HepG2 (cell line): Measurements from ENCODE around the gene RBBP8NL. TPM values are rescaled to one million over a fixed set of nuclear protein-coding genes. Genes with fewer than 3 reads are reported as not detected.

Experiments used
- CCDC6 ChIP-seq: sonication (generic); formaldehyde crosslinking; IDR thresholded peaks from 2 replicates; pipeline ENCODE4 v1.8.1; 2022; ENCODE audit warnings: mild to moderate bottlenecking, missing genetic modification reagents, moderate library complexity
- GABPB1 ChIP-seq: IDR thresholded peaks from 2 replicates; pipeline ENCODE4 v1.6.1; 2016; ENCODE audit warnings: mild to moderate bottlenecking, missing genetic modification reagents, moderate library complexity, missing compliant biosample characterization
- HOXA9 ChIP-seq: sonication (generic); formaldehyde crosslinking; IDR thresholded peaks from 2 replicates; pipeline ENCODE4 v1.8.1; 2022; ENCODE audit warnings: missing genetic modification reagents, mild to moderate bottlenecking, moderate library complexity, borderline replicate concordance
- MAZ ChIP-seq, 2 experiments: sonication (generic) in 1 of 2; formaldehyde crosslinking in 1 of 2; IDR thresholded peaks; 2 replicates each; pipeline versions ENCODE4 v1.5.0 to v1.6.1; 2012 to 2020; ENCODE audit warnings: low read depth in 2 of 2, mild to moderate bottlenecking in 2 of 2, borderline replicate concordance in 1 of 2, improper control_type of control experiment in 1 of 2, low read length in 1 of 2, missing genetic modification reagents in 1 of 2, moderate library complexity in 1 of 2
- MIER3 ChIP-seq: IDR thresholded peaks from 2 replicates; pipeline ENCODE4 v1.6.1; 2016; ENCODE audit warnings: missing compliant biosample characterization, borderline replicate concordance
- PAWR ChIP-seq: sonication (generic); formaldehyde crosslinking; IDR thresholded peaks from 2 replicates; pipeline ENCODE4 v1.4.0; 2020; ENCODE audit warnings: missing genetic modification reagents, mild to moderate bottlenecking, borderline replicate concordance
- RFXAP ChIP-seq: sonication (generic); formaldehyde crosslinking; IDR thresholded peaks from 2 replicates; pipeline ENCODE4 v1.4.0; 2020; ENCODE audit warnings: missing genetic modification reagents, borderline replicate concordance
- ZFP1 ChIP-seq: IDR thresholded peaks from 2 replicates; pipeline ENCODE4 v1.6.1; 2016
- ZNF124 ChIP-seq: sonication (generic); formaldehyde crosslinking; IDR thresholded peaks from 2 replicates; pipeline ENCODE4 v1.4.0; 2020; ENCODE audit warnings: missing genetic modification reagents
- ZNF160 ChIP-seq: sonication (generic); formaldehyde crosslinking; IDR thresholded peaks from 2 replicates; pipeline ENCODE4 v1.8.0; 2022; ENCODE audit warnings: mild to moderate bottlenecking, inconsistent platforms, missing genetic modification reagents
- ZNF260 ChIP-seq: sonication (generic); formaldehyde crosslinking; IDR thresholded peaks from 2 replicates; pipeline ENCODE4 v1.4.0; 2020; ENCODE audit warnings: missing genetic modification reagents, low read depth, mild to moderate bottlenecking, borderline replicate concordance
- ZNF343 ChIP-seq: sonication (generic); formaldehyde crosslinking; IDR thresholded peaks from 2 replicates; pipeline ENCODE4 v1.4.0; 2020; ENCODE audit warnings: mild to moderate bottlenecking, missing genetic modification reagents
- ZNF496 ChIP-seq: sonication (generic); formaldehyde crosslinking; IDR thresholded peaks from 2 replicates; pipeline ENCODE4 v1.8.1; 2023; ENCODE audit warnings: mild to moderate bottlenecking, moderate library complexity, missing genetic modification reagents; ENCODE audit not compliant: insufficient replicate concordance
- ZNF556 ChIP-seq: sonication (generic); formaldehyde crosslinking; IDR thresholded peaks from 2 replicates; pipeline ENCODE4 v1.4.0; 2020; ENCODE audit warnings: mild to moderate bottlenecking, missing genetic modification reagents, borderline replicate concordance
- ZNF772 ChIP-seq: sonication (generic); formaldehyde crosslinking; IDR thresholded peaks from 2 replicates; pipeline ENCODE4 v1.5.0; 2020; ENCODE audit warnings: mild to moderate bottlenecking, missing genetic modification reagents
- ZNF777 ChIP-seq: sonication (generic); formaldehyde crosslinking; IDR thresholded peaks from 2 replicates; pipeline ENCODE4 v1.4.0; 2020; ENCODE audit warnings: missing genetic modification reagents
- polyA plus RNA-seq, 8 experiments: library from polyadenylated mRNA; depleted of rRNA in 3 of 8; stranded (reverse) in 7 of 8; unstranded in 1 of 8; fragments of >200 nt; fragmentation: Illumina TruSeq in 4 of 8; extraction: Trizol in 4 of 8; gene quantifications; 2 replicates each; pipeline versions ENCODE4 v1.2.1 to v1.2.3, GENCODE V29; 2011 to 2016; ENCODE audit warnings: low read depth in 4 of 8, missing spikeins in 1 of 8, mixed read lengths in 1 of 8; ENCODE audit not compliant: insufficient read depth in 1 of 8
- total RNA-seq, 5 experiments: library from RNA; depleted of rRNA; stranded (reverse); fragments of >200 nt; fragmentation: Illumina TruSeq; extraction: Trizol; gene quantifications; 2 replicates each; pipeline ENCODE4 v1.2.3, GENCODE V29; 2016; ENCODE audit warnings: low read depth in 1 of 5
- TF ChIP-seq, protein P1 (sequence below): sonication (generic); formaldehyde crosslinking; IDR thresholded peaks from 2 replicates; pipeline ENCODE4 v1.5.1; 2020; ENCODE audit warnings: missing genetic modification reagents, mild to moderate bottlenecking, borderline replicate concordance
- TF ChIP-seq, protein P2 (sequence below): sonication (generic); formaldehyde crosslinking; conservative IDR thresholded peaks from 2 replicates; pipeline ENCODE4 v1.4.0; 2020; ENCODE audit warnings: missing genetic modification reagents
- TF ChIP-seq, protein P3 (sequence below): sonication (generic); formaldehyde crosslinking; IDR thresholded peaks from 2 replicates; pipeline ENCODE4 v1.9.0; 2021; ENCODE audit warnings: missing genetic modification reagents, mild to moderate bottlenecking, borderline replicate concordance
- TF ChIP-seq, protein P4 (sequence below): sonication (generic); formaldehyde crosslinking; IDR thresholded peaks from 2 replicates; pipeline ENCODE4 v1.4.0; 2020; ENCODE audit warnings: mild to moderate bottlenecking, missing genetic modification reagents
- TF ChIP-seq, protein P5 (sequence below): IDR thresholded peaks from 2 replicates; pipeline ENCODE4 v1.6.1; 2016

The RBBP8NL gene
- total and polyA plus RNA-seq, 2 of the 13 experiments (the other 11 are each of a cell fraction or from before 2014, with no cell fraction given), result 0.69 to 0.86 TPM

DNA sequence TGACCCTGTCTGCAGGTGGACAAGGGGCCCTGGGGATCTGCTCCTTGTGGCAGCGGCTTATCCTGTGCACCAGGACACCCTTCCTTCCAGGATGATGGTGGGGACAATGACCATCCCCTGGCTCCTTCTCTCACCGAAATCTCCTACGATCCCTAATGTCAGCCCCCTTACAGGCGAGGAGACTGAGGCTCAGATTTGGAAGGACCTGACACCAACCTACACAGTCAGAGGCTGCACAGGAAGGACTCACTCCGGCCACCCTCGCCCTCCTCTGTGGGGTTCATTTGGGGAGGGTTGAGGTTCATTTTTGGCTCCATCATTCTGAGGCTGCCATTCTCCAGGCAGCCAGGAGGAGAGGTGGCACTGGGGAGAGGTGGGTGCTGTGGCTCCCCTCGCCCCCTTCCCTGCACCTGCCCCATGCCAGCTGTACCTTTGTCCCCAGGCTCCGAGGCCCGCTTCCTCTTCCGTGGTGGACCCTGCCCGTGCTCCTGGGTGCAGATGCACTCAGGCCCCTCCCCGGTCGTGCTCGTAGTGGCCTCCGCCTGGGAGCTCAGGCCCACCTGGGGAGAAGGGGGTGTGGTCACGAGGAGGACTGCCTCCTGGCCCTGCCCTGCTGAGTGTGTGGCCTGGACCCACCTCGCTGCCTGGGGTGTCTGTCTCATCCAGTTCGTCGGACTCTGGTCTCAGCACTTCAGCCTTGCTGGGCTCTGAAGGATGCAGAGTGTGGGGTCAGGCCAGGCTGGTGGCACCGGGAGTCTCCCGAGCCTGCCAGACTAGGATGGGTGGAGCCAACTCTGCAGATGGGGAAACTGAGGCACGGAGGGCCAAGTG lies 14.9 kb downstream of the RBBP8NL start (continued):
- TF ChIP-seq GABPB1 (CRISPR knock-in tag) (peak; percentile 55; the same call in 1 of the 2 replicates), ZNF777 (no peak; the same call in 1 of the 2 replicates), ZNF772 (CRISPR knock-in tag) (no peak), ZNF496 (no peak), ZNF260 (CRISPR knock-in tag) (no peak), ZFP1 (no peak), RFXAP (CRISPR knock-in tag) (peak; percentile 14; the same call in 1 of the 2 replicates), MAZ (IDR thresholded peaks at IDR 0.05; ENCODE audit: borderline replicate concordance, low read depth, low read length) (no peak; the same call in 1 of the 2 replicates), MAZ (CRISPR knock-in tag; IDR thresholded peaks at IDR 0.05; ENCODE audit: low read depth) (peak; percentile 84), ZNF343 (peak; percentile 29; the same call in 1 of the 2 replicates), HOXA9 (CRISPR knock-in tag) (no peak), ZNF124 (CRISPR knock-in tag) (no peak; the same call in 1 of the 2 replicates), ZNF160 (peak; percentile 42; the same call in 1 of the 2 replicates), MIER3 (CRISPR knock-in tag) (no peak), PAWR (CRISPR knock-in tag) (0 out of 2 replicates have a peak, but pooled peaks have one; percentile 53), CCDC6 (CRISPR knock-in tag) (no peak), ZNF556 (CRISPR knock-in tag) (peak; percentile 74)
- TF ChIP-seq, protein P1, sequence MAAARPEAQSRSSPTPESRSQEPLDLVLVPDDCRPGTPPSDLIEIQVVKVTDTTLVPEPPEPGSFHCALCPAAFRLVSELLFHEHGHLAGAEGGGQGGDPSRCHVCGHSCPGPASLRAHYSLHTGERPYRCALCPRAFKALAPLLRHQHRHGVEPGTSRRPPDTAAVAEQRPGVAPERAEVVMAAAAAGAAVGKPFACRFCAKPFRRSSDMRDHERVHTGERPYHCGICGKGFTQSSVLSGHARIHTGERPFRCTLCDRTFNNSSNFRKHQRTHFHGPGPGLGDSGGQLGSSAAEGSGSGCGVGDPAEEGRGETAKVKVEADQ, result no peak
- TF ChIP-seq, protein P2, sequence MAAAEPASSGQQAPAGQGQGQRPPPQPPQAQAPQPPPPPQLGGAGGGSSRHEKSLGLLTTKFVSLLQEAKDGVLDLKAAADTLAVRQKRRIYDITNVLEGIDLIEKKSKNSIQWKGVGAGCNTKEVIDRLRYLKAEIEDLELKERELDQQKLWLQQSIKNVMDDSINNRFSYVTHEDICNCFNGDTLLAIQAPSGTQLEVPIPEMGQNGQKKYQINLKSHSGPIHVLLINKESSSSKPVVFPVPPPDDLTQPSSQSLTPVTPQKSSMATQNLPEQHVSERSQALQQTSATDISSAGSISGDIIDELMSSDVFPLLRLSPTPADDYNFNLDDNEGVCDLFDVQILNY (CRISPR knock-in tag), result 0 out of 2 replicates have a peak, but pooled peaks have one; percentile 14
- TF ChIP-seq, protein P3, sequence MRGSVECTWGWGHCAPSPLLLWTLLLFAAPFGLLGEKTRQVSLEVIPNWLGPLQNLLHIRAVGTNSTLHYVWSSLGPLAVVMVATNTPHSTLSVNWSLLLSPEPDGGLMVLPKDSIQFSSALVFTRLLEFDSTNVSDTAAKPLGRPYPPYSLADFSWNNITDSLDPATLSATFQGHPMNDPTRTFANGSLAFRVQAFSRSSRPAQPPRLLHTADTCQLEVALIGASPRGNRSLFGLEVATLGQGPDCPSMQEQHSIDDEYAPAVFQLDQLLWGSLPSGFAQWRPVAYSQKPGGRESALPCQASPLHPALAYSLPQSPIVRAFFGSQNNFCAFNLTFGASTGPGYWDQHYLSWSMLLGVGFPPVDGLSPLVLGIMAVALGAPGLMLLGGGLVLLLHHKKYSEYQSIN (CRISPR knock-in tag), result no peak
- TF ChIP-seq, protein P4, sequence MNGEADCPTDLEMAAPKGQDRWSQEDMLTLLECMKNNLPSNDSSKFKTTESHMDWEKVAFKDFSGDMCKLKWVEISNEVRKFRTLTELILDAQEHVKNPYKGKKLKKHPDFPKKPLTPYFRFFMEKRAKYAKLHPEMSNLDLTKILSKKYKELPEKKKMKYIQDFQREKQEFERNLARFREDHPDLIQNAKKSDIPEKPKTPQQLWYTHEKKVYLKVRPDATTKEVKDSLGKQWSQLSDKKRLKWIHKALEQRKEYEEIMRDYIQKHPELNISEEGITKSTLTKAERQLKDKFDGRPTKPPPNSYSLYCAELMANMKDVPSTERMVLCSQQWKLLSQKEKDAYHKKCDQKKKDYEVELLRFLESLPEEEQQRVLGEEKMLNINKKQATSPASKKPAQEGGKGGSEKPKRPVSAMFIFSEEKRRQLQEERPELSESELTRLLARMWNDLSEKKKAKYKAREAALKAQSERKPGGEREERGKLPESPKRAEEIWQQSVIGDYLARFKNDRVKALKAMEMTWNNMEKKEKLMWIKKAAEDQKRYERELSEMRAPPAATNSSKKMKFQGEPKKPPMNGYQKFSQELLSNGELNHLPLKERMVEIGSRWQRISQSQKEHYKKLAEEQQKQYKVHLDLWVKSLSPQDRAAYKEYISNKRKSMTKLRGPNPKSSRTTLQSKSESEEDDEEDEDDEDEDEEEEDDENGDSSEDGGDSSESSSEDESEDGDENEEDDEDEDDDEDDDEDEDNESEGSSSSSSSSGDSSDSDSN (CRISPR knock-in tag), result peak; percentile 58
- TF ChIP-seq, protein P5, sequence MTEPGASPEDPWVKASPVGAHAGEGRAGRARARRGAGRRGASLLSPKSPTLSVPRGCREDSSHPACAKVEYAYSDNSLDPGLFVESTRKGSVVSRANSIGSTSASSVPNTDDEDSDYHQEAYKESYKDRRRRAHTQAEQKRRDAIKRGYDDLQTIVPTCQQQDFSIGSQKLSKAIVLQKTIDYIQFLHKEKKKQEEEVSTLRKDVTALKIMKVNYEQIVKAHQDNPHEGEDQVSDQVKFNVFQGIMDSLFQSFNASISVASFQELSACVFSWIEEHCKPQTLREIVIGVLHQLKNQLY (CRISPR knock-in tag), result peak; percentile 51; the same call in 1 of the 2 replicates
